ENCODE data around the gene RBM12.

Gene RBM12

DNA sequence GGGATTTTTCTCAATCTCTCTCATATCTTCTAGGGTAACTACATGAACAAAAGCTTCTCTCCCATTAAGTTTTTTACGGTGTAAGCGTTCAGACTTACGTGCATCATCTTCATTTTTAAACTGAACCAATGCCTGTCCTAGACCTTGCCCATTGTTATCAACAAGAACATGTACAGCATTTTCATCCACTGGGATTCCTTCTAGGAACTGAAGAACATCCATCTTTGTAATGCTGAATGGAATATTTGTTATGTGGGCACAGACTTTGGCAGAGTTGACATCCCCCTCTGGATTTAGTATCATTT lies 11.3 kb downstream of the RBM12 start:
- no peak for DNase-seq

DNA sequence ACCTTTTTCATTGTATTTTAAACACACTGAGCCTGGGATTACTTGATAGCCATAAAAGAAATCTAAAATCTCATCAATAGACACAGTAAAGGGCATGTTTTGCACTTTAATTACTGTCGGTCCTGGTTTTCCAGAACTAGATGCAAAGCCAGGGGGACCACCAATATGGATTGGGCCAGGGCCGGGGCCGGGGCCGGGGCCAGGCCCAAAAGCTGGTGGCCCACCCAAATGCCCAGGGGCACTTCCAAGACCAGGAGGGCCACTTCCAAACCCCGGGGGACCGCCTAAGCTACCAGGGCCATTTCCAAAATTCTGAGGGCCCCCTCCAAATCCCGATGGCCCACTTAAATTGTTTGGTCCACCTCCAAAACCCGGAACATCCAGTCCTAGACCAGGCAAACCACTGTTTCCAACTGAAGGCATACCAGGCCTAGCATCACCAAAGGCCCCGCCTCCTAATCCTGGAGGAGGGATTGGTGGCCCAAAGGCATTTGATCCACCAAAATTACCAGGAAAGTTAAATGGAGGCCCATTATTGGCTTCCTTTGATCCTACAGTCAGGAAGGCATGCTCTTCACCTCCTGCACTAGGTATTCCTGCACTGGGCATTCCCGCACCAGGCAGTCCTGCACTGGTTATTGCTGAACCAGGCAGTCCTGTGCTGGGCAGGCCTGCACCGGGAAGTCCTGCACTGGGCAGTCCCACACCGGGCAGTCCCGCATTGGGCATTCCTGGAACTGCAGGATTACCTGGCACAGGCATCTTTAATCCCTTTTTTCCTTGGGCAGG lies 11.9 kb downstream of the RBM12 start:
- no peak for DNase-seq

DNA sequence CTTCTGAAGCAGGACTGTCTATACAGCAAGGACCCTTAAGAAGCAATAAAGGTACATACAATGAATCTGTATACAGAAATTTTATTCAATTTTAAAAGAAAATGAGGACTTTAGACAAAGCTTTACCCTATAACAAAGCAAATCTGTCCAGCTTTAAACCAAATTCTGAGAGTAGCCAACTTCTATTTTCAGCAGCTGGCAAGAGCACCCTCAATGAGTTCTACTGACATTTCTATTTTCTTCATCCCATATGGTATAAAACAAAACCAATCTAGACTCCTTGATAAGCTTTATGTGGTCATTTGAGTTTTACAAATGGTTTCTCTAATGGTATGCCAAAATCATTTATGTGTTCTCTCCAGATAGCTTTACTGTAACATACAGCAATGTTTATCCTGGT lies 12.7 kb downstream of the RBM12 start:
- DNase-seq, result no peak

DNA sequence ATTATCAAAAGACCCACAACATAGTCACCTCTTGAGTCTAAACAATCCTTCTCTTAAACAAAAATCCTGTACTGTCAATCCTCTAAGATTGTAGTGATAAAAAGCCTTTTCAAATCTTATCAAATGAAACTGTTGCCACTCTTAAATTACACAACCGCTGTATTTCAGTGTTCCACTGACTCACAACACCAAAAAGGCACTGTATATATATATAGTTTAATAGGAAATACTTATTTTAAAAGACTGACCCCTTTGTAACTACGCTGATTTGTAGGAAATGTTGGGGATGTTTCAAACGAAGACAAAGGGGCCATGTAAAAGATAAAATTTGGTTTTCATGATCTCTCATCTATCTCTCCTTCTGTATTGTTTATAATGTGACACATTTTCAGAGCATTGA lies 14.1 kb downstream of the RBM12 start:
- no peak for DNase-seq

DNA sequence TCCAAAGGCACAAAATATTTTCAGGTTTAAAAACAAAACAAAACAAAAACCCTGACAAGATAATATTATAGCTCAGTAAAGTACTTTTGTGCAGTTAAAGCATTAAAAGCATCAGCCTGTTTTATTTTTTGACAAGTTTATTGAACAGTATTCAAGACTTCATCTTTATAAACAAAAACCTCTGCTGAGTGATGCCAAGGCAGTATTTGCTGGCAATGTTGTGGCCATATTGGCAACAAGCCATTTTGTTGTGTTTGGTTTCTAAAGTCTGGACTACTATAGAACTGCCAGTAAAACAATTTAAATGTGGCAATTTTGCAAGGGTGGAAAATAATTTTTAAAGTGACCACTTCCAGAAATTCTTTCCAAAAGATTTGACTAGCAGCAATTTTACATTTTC lies 15.9 kb downstream of the RBM12 start:
- peak; percentile 23 for DNase-seq

DNA sequence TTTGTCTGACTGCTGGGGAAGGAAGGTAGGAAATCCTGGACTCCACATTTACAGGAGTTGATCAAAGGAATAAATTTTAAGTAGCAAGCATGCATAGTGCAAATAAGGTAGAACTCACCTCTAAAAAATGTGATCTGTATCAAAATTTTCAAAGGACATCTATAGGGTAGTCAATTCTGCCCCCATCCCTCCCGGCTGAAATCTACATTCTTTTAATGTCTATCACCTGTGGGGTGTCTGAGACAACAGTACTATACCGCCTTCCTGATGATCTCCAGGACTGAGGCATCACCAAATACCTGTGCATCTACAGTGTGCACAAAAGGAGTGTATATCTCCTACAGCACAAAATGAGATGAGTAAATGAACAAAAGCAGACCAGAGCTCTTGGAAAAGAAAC lies 19.9 kb downstream of the RBM12 start:
- DNase-seq, result no peak

DNA sequence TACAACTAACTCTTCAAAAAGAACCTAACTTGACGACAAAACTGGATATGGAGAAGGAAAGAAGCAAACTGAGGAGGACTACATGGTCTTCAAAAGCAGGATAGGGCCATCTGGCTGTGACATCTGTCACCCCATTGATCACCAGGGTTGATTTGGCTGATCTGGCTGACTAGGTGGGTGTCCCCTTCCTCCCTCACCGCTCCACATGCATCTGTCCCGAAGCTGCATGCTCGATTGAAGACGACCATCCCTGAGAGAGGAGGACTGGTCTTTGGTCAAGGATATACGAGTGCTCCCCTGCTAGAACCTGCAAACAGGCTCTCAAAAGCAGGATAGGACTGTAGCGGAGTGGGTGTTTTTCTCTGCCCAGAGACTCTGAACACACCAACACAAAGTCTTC lies 21.7 kb downstream of the RBM12 start:
- DNase-seq, result no peak

DNA sequence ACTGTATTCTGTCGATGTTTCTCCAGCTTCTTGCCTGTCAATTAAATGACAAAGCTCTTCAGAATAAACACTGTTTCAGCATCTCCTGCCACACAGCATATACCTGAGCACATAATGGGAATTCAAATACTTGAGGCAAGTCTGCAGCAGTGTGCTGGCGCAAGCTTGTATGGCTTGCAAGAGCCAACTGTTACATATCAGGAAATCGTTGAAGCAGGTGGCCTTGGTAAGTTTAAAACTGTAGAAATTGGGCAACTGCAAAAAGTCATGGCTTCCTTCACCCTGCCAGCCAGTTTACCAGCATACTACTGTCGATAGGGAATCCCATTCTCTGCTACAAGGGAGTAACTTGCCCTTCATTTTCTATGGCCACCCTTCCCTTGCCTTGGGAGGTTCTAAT lies 23.0 kb downstream of the RBM12 start:
- DNase-seq, result no peak

DNA sequence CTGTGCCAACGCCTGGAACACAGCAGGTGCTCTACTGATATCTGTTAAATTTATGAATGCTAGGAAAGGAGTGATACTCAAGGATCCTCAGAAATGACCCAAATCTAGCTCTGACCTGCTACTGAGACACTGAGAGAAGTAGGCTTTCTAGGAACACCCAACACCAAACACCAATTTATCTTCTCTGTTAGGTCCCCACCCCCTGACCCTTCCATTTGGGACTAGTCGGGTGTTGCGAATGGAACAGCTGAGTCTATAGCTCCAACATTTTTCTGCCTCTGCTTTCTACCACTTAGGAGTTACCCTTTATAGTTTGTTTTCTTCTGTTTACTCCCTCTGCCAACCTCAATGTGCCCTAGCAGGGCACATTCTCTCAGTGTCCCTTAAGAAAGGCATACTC lies 24.0 kb downstream of the RBM12 start:
- DNase-seq, result no peak

DNA sequence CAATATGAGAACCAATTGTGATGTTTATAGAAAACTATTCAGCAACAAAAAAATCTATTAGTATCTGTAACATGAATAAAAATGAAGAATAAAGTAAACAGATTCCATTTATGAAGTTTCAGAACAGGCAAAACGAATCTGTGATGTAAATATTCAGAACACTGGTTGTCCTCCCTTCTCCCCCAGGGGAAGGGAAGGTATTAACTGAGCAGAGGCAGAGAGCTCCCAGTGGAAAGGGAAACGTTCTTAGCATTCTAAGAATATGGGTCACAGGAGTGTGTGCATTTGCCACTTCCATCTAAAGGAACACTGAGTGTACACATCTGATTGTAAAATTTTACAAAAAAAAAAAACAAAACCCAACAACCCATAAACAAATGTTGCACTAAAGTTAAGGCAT lies 25.9 kb downstream of the RBM12 start:
- DNase-seq, result no peak

DNA sequence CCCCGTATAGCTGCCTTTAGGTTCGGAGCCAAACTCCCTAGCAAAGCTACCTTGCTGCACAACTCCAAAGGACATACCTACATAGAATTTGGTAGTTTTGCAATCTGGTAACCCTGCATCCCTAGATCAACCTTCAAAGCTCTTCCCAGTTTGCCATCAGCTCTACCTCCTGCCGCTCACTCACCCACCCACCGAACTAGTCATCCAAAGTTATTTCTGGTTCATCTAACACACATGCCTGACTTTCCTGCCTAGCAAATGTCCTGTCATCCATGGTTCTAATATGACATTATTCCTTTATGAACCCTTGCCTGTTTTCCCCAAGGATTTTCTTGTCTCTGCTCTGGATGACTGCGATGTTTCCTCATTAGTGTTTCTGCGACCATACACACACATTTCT lies 27.4 kb downstream of the RBM12 start:
- no peak for DNase-seq

DNA sequence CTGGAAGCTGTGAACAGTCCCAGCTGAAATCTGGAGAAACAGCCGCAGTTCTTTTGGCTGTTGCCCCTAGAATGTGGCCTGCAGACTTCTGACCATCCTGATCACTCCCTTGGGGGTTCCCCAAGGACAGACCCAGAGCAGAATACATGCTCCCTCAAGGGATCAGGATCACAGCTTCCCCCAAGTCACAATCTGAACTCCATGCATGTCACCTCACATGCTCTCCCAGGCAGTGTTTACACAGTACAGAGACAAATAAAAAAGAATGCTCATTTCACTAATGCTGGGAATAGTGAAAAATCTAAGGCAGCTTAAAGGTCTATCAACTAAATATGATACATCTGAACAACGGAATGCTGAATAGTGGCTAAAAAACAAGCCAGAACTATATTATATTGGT lies 28.6 kb downstream of the RBM12 start:
- DNase-seq, result no peak

DNA sequence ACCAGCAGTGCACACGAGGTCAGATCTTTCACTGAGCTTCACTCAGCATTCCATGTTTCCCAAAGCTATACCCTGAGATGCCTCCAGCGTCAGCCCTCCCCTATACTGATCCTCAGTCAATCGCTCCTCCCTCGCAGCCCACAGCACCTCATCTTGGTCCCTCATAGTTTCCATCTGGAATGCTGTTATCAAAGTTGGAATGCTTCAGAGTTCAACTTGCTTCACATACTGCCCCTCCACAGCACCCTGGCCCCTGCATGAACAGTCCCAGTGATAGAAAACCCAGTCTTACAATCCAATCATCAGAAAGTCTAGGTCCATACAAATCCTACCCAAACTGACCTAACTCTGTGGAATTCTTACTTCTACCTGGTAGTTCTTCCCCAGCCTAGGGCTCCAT lies 29.0 kb downstream of the RBM12 start:
- no peak for DNase-seq

DNA sequence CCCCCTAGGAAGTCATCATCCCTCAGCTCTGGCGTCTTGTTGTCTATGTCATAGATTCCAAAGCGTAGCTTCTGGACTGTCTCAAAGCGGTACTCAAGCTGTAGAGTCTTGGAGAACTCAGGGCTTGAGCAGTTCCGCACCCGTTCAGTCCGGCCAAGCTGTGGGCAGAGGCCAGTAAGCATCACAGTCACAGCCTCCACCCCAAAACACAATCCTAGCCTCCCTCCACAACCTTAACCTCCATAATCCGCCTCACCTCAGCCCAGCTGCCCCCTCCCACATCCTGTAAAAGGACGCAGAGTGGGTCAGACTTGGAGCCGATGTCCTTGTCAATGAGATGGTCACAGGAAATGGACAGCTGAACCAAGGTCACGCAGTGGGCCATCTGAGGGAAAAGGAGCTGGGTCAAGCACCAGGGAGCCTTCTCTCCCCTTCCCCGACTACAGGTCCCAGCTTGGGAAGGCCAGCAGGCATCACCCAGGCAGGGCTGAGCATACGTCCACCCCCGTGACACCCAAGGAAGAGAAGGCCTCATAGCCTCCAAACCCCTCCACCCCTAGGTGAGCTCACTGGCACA lies 32.1 kb downstream of the RBM12 start:
- no peak for DNase-seq

DNA sequence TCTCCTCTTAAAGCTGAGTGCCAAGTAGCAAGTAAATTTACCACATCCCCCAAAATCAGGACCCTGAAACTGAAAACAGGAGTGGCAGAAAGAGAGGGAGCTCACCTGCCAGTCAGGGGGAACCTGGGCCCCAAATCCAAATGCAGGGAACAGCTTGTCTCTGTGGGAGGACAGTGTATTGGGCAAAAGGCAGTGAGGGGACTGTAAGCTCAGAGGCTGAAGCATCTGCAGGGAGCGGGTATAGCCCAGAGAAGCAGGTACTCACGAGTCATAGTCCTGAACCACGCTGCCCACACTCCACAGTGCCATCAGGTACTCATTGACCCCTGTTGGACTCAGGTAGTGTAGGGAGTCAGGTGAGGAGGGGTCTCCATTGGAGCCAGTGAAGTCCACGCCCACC lies 34.1 kb downstream of the RBM12 start:
- no peak for DNase-seq

DNA sequence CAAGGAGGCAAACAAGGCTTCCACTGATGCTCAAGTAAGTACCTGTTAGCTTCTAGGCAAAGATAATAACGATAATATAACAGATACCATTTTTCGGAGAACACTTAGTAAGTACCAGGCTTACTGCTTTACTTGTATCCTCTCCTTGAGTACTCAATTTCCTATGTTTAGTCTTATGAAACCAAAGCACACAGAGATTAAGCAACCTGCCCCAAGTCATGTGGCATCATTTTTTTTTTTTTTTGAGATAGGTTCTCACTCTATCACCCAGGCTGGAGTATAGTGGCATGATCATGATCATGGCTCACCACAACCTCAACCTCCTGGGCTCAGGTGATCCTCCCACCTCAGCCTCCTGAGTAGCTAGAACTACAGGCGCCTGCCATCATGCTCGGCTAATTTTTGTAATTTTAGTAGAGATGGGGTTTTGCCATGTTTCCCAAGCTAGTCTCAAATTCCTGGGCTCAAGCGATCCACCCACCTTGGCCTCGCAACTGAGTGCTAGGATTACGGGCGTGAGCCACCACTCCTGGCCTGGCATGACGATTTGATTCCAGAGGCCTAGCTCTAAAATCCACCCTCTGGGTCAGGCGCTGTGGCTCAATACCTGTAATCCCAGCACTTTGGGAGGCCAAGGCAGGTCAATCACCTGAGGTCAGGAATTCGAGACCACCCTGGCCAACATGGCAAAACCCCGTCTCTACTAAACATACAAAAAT lies 35.1 kb downstream of the RBM12 start:
- no peak for DNase-seq

DNA sequence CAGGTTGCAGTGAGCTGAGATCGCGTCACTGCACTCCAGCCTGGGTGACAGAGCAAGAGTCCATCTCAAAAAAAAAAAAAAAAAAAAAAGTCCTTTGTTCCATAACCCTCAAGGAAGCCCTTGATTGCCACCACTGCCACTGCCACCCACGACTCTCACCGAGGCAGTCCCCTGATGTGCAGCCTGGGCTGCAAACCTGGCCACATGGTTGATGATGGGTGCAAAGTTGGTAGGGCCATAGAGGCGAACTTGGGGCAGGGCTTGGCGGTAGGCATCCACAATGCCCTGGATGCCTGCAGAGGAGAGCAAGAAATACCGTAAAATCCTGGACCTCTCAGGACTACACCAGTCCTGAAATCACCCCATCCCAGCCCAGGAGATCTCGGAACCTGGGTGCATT lies 37.6 kb downstream of the RBM12 start:
- no peak for DNase-seq

DNA sequence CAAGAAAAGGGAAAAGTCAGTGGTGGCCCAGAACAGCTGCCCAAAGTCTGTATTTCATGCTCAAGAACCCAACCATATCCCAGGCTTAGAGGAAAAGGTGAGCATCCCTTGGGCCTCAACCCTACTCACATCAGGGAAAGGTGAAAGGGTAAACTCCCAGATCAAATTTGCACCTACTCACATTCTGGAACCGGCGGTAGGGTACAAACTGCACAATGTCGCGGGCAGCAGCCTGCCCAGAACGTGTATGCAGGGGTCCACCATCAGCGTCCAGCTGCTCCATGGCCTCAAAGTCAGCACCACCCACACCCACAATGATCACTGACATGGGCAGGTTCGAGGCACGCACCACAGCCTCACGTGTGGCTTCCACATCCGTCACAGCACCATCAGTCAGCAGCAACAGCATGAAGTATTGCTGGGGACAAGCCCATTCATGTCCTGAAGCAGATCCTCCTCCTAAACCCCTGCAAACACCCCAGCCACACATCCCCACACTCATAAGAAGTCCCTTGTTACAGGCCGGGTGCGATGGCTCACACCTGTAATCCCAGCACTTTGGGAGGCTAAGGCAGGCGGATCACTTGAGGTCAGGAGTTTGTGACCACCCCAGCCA lies 38.2 kb downstream of the RBM12 start:
- DNase-seq, result no peak

DNA sequence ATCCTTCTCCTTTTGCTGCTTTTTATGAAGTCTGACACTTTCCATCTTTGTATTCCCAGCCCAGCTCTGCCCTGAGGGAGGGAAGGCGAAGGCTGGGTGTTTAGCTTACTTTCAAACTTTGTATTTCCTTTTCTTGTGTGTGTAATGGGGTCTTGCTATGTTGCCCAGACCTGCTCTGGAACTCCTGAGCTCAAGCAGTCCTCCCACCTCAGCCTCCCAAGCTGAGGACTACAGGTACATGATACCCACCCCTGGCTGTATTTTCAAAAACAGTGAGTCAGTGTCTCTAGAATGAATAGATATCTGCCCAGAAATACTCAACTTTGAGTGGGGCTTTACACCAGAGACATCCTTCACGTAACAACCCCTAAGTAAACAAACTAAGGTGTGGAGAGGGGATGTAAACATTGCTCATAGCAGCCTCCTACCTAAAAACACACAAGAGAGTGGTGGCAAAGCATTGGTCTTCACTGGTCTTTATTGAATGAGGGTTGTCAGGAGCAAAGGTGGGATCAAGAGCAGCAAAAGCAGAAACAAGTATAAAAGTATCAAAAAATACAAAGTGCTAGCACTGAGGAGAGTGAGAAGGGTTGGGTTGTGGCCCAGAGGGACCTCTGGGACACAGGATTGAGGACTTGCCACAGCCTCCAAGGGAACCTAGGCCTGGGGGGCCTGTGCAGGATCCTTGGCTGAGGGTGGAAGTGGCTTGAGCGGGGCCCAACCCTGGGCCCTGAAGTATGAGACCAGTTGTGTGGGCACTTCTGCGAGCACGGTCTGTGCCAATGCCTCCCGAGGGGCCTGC lies 38.9 kb downstream of the RBM12 start:
- DNase-seq, result no peak

DNA sequence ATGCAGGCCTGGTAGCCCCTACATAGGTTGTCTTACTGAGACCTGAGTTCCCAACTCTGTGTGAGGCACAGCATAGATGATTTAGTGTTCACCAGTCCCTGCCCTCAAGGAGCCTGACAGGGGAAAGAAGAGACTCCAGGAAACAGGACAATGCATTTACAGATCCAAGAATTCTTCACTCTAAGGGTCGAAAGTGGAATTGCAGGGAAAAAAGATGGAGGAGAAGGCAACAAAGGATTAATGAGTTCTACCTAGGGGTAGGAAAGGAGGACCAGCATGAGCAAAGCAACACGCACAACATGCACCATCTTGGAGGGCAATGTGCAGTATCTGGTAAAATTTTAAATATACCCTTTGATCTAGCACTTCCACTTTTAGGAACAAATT lies 43.1 kb downstream of the RBM12 start:
- DNase-seq, result no peak

DNA sequence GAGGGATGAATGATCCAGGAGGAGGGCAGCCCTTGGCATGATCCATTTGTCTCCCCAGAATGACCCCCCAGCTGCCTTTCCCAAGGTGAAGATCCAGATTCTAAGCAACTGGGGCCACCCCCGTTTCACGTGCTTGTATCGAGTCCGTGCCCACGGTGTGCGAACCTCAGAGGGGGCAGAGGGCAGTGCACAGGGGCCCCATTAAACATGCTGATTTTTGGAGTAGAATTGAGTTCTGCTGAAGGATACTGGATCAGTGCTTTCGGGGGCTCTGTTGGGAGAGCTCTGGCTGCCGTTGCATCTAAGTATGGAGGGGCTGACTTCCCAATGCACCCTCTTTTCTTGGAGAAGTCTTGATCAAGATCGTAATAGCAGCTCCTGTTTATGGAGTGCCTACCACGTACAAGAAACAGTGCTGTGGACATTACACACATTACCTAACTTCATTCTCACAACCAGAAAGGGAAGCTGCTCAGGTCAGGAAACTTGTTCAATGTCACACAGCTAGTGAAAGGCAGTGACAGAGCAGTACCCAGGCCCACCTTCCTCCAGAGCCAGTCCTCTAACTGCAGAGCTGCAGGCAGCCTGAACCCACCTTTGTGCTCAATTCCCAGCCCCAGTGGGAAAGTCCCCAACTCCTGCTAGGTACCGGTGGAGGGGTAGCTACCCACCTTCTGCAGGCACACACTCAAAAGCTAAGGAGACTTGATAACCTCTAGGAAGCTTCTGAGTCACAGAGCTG lies 43.7 kb downstream of the RBM12 start:
- no peak for DNase-seq

All from RPMI8226 (cell line).